Skeletal muscle tissue (tissue), 4 donors: ENCODE results near the gene DOCK7. TPM values are rescaled to one million over a fixed set of nuclear protein-coding genes. Genes with fewer than 3 reads are reported as not detected.
"Not testable (repeated sequence)": the region's sequence is repeated elsewhere in the genome, so short reads cannot be mapped to it uniquely, and the experiment has no call there.

ENCODE experiments used
- H3K27ac ChIP-seq: one replicate; pipeline ENCODE4 v1.7.0; 2013; ENCODE audit warnings: mild to moderate bottlenecking, low read depth, low read length, inconsistent platforms
- H3K27me3 ChIP-seq, 3 donors: one replicate each; pipeline ENCODE4 v1.7.0; 2013; ENCODE audit warnings: low read length in 3 of 3; ENCODE audit not compliant: control insufficient read depth in 3 of 3, insufficient read depth in 3 of 3
- H3K36me3 ChIP-seq, 3 donors: one replicate each; pipeline ENCODE4 v1.7.0; 2013; ENCODE audit warnings: low read length in 3 of 3; ENCODE audit not compliant: control insufficient read depth in 3 of 3, insufficient read depth in 3 of 3
- H3K4me1 ChIP-seq, 3 donors: one replicate each; pipeline ENCODE4 v1.7.0; 2013; ENCODE audit warnings: low read length in 3 of 3, mild to moderate bottlenecking in 3 of 3; ENCODE audit not compliant: control insufficient read depth in 3 of 3, insufficient read depth in 3 of 3
- H3K4me3 ChIP-seq, 3 donors: one replicate each; pipeline ENCODE4 v1.7.0; 2013; ENCODE audit warnings: low read length in 3 of 3
- H3K9ac ChIP-seq, 3 donors: one replicate each; pipeline ENCODE4 v1.7.0; 2013; ENCODE audit warnings: low read length in 3 of 3, mild to moderate bottlenecking in 3 of 3, moderate library complexity in 2 of 3, low read depth in 1 of 3
- H3K9me3 ChIP-seq, 3 donors: one replicate each; pipeline ENCODE4 v1.7.0; 2013; ENCODE audit warnings: low read length in 3 of 3; ENCODE audit not compliant: control insufficient read depth in 3 of 3
- total RNA-seq: library from RNA; depleted of rRNA; stranded (reverse); fragments of >200 nt; gene quantifications from one replicate; pipeline ENCODE4 v1.2.3, GENCODE V29; 2014
- donor health status: Osteomylitis.

DOCK7 gene
- total RNA-seq, 1 donor from 2014 or later: 68.4 TPM

DNA sequence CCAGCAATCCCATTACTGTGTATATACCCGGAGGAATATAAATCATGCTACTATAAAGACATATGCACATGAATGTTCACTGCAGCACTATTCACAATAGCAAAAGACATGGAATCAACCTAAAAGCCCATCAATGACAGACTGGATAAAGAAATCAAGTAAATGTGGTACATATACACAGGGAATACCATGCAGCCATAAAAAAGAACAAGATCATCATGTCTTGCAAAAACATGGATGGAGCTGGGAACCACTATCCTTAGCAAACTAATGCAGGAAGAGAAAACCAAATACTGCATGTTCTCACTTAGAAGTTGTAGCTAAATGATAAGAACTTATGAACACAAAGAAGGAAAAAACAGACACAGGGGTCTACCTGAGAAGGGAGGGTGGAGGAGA is 97.2 kb downstream of the DOCK7 start:
- Histone ChIP-seq H3K9me3 (no peaks in the 10 kb centered on the region), H3K9ac (no peak overlapping the region), H3K36me3 (no peaks in the 10 kb centered on the region), H3K27me3 (no peaks in the 10 kb centered on the region), H3K4me3 (no peak overlapping the region), H3K27ac (no peak overlapping the region), H3K4me1 (no peaks in the 10 kb centered on the region)

DNA sequence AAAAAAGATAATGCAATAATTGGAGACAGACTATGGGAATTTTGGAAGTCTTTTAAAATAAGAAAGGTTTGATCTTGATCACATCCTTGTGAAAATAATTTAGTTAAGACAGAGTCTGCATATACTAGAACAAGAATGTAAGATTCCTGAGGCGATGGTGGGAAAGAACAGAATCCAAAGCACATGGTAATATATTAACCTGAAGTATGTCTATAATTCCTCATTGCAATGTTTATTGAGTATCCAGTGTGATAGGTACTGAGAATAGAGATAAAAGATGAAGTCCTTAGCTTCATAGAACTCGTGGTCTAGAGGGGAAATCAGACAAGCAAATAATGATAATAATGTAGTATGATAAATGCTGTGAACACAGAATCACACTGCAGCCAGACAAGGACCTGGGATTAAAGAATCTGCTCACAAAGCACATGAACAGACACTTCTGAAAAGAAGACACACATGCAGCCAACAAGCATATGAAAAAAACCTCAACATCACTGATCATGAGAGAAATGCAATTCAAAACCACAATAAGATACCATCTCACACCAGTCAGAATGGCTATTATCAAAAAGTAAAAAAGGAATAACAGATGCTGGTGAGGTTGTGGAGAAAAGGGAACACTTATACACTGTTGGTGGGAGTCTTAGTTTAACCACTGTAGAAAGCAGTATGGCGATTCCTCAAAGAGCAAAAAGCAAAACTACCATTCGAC is 97.8 kb downstream of the DOCK7 start:
- Histone ChIP-seq H3K4me1 (no peaks in the 10 kb centered on the region), H3K36me3 (no peaks in the 10 kb centered on the region), H3K9ac (no peak overlapping the region), H3K27me3 (no peaks in the 10 kb centered on the region), H3K9me3 (no peaks in the 10 kb centered on the region), H3K4me3 (no peak overlapping the region), H3K27ac (no peak overlapping the region)

DNA sequence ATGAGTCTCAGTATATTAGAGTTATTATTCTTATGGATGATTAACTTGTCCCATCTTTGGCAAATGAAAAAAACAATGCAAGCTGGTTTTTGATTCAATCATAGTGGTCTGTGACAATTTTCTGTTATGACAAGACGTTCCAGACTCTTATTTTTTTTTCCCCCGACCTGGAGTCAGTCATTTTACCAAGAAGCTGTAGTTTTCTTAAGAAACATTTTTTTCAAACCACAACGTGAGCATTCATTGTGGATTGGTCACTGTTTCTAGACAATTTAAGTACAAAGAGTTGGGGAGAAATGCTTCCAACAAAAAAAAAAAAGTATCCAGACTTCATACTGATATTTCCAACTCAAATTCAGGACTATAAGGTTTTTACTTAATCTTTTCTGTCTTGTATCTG is 98.9 kb downstream of the DOCK7 start:
- no peaks in the 10 kb centered on the region for H3K27me3 ChIP-seq
- no peaks in the 10 kb centered on the region for H3K9me3 ChIP-seq
- H3K9ac ChIP-seq: no peak overlapping the region
- no peaks in the 10 kb centered on the region for H3K4me1 ChIP-seq
- no peak overlapping the region for H3K4me3 ChIP-seq
- no peak overlapping the region for H3K27ac ChIP-seq
- no peaks in the 10 kb centered on the region for H3K36me3 ChIP-seq

DNA sequence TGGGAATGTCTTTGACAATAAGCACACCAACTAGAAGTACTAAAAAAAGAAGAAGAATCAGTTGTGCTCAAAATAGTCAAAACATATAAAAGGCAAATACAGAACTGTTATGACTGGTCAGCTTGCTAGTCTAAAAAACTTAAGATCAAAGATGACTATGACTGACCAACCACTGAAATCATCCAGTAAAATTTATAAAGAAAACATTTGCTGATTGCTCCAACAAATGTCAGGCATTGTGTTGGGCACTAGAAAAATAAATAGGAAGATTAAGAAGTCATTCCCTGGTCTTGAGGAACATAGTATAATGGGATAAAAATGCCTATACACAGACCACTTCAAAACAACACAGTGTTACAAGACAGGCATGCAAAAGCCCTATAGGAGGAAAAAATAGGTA is 100.2 kb downstream of the DOCK7 start:
- H3K36me3 ChIP-seq: no peaks in the 10 kb centered on the region
- no peaks in the 10 kb centered on the region for H3K9me3 ChIP-seq
- H3K4me3 ChIP-seq: no peak overlapping the region
- no peak overlapping the region for H3K27ac ChIP-seq
- H3K4me1 ChIP-seq: no peaks in the 10 kb centered on the region
- H3K9ac ChIP-seq: no peak overlapping the region
- no peaks in the 10 kb centered on the region for H3K27me3 ChIP-seq

DNA sequence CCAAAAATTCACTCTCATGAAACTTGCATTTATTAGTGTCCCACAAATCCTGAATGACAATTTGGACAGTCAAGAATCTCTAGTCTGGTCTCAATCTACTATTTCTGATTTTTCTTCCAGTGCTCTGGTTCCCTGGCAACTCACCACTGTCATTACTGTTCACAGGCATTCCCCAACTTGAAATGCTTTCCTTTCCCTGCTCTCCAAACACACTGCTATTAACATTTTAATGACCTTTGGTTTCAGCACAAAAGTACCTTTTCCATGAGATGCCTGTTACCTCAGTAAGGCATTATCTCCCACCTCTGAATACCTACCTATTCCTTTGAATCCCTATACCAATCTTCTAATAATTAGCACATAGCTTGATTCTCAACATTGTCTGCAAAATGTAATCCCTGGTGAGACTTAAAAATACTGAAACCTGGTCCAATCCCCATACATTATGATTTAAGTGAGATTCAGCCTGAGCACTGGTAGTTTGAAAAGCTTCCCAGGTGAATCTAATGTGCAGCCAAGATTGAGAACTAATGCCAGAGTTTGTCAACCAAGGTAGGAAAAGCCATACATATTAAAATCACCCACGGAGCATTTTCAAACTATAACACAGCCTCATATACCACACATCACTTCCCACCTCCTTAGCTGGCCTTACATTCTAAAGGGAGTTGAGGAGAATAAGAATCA is 102.6 kb downstream of the DOCK7 start:
- H3K4me3 ChIP-seq: no peak overlapping the region
- no peak overlapping the region for H3K9ac ChIP-seq
- no peaks in the 10 kb centered on the region for H3K36me3 ChIP-seq
- no peak overlapping the region for H3K27ac ChIP-seq
- no peaks in the 10 kb centered on the region for H3K9me3 ChIP-seq
- H3K4me1 ChIP-seq: no peaks in the 10 kb centered on the region
- H3K27me3 ChIP-seq: no peaks in the 10 kb centered on the region

DNA sequence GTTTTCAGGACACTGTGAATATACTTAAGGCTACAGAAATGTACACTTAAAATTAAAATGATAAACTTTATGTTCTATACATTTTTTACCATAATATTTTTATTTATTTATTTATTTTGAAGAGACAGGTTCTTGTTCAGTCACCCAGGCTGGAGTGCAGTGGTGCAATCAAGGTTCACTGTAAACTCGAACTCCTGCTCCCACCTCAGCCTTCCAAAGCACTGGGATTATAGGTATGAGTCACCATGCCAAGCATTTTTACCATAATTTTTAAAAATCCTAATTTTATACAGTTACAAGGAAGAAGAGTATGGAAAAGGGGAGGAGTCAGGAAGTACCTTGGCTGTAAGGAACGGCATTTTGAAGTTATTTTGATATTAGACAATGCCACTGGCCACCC is 114.5 kb downstream of the DOCK7 start:
- Histone ChIP-seq H3K4me3 (no peak overlapping the region), H3K27ac (no peak overlapping the region), H3K4me1 (no peaks in the 10 kb centered on the region), H3K9me3 (peaks cover 0 to 4% (median 0%) of the 10 kb centered on the region in 3 donors), H3K27me3 (no peaks in the 10 kb centered on the region), H3K36me3 (no peaks in the 10 kb centered on the region), H3K9ac (no peak overlapping the region)

DNA sequence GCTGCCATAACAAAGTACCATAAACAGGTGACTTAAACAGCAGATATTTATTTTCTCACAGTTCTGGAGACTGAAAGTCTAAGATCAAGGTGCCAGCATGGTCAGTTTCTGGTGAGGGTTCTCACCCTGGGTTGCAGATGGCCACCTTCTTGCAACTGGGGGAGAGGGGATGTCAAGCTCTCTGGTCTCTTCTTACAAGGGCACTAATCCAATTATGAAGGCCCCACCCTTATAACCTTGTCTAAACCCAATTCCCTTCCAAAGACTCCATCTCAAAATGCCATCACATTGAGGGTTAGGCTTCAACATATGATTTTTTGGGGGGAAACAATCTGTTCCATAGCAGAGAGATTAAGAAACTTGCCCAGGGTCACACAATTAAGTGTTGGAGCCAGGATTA is 115.7 kb downstream of the DOCK7 start:
- Histone ChIP-seq H3K9ac (no peak overlapping the region), H3K36me3 (no peaks in the 10 kb centered on the region)

DNA sequence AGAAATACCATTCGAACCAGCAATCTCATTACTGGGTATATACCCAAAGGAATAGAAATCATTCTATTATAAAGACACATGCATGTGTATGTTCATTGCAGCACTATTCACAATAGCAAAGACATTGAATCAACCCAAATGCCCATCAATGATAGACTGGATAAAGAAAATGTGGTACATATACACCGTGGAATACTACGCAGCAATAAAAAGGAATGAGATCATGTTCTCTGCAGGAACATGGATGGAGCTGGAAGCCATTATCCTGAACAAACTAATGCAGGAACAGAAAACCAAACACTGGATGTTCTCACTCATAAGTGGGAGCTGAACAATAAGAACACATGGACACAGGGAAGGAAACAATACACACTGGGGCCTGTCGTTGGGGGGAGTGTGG is 116.7 kb downstream of the DOCK7 start:
- not testable (repeated sequence) for H3K27ac ChIP-seq, H3K9me3 ChIP-seq, H3K27me3 ChIP-seq, H3K4me3 ChIP-seq, H3K9ac ChIP-seq, H3K4me1 ChIP-seq, H3K36me3 ChIP-seq

More for the DNA sequence above, 115.7 kb downstream of the DOCK7 start:
- no peaks in the 10 kb centered on the region for H3K27me3 ChIP-seq
- H3K9me3 ChIP-seq: peaks cover 0 to 4% (median 0%) of the 10 kb centered on the region in 3 donors
- H3K4me3 ChIP-seq: no peak overlapping the region
- no peak overlapping the region for H3K27ac ChIP-seq
- no peaks in the 10 kb centered on the region for H3K4me1 ChIP-seq

DNA sequence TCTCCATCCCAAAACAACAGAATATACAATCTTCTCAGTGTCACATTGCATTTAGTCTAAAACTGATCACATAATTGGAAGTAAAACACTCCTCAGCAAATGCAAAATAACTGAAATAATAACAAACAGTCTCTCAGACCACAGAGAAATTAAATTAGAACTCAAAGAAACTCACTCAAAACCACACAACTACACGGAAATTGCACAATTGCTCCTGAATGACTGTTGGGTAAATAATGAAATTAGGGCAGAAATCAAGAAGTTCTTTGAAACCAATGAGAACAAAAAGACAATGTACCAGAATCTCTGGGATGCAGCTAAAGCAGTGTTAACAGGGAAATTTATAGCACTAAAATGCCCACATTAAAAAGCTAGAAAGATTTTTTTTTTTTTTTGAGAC is 120.3 kb downstream of the DOCK7 start:
- not testable (repeated sequence) for H3K9me3 ChIP-seq, H3K27me3 ChIP-seq, H3K9ac ChIP-seq, H3K27ac ChIP-seq, H3K4me1 ChIP-seq, H3K36me3 ChIP-seq, H3K4me3 ChIP-seq

DNA sequence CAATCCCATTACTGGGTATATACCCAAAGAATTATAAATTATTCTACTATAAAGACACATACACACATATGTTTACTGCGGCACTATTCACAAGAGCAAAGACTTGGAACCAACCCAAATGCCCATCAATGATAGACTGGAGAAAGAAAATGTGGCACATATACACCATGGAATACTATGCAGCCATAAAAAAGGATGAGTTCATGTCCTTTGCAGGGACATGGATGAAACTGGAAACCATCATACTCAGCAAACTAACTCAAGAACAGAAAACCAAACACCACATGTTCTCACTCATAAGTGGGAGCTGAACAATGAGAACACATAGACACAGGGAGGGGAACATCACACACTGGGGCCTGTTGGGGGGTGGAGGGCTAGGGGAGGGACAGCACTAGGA is 121.0 kb downstream of the DOCK7 start:
- H3K27ac ChIP-seq, H3K9me3 ChIP-seq, H3K4me3 ChIP-seq, H3K9ac ChIP-seq, H3K27me3 ChIP-seq, H3K4me1 ChIP-seq, H3K36me3 ChIP-seq: not testable (repeated sequence)
